Measurements from ENCODE around the gene SPINK13. TPM values are rescaled to one million over a fixed set of nuclear protein-coding genes. Genes with fewer than 3 reads are reported as not detected.

The SPINK13 gene
- total RNA-seq, 2 donors from 2014 or later = not detected

Other genes with a start within 250 kb of the SPINK13 start
- not detected for gene SPINK5, start 204.8 kb upstream of the SPINK13 start, total RNA-seq
- gene SPINK14, start 100.2 kb upstream of the SPINK13 start, total RNA-seq = not detected
- gene SPINK6, start 65.8 kb upstream of the SPINK13 start, total RNA-seq = not detected
- not detected for gene MARCOL, start 30.3 kb upstream of the SPINK13 start, total RNA-seq
- not detected for gene SPINK7, start 43.6 kb downstream of the SPINK13 start, total RNA-seq
- gene SPINK9, start 66.8 kb downstream of the SPINK13 start, total RNA-seq = not detected
- 10 to 100 TPM; 44.1 to 53.0 TPM for gene FBXO38, start 115.2 kb downstream of the SPINK13 start, total RNA-seq